ENCODE data around the gene EYA2.

The EYA2 gene

GRCh38 chr20:47215653-47216397 lies 321.2 kb downstream of the EYA2 start:
- DNase-seq: no peak

DNA sequence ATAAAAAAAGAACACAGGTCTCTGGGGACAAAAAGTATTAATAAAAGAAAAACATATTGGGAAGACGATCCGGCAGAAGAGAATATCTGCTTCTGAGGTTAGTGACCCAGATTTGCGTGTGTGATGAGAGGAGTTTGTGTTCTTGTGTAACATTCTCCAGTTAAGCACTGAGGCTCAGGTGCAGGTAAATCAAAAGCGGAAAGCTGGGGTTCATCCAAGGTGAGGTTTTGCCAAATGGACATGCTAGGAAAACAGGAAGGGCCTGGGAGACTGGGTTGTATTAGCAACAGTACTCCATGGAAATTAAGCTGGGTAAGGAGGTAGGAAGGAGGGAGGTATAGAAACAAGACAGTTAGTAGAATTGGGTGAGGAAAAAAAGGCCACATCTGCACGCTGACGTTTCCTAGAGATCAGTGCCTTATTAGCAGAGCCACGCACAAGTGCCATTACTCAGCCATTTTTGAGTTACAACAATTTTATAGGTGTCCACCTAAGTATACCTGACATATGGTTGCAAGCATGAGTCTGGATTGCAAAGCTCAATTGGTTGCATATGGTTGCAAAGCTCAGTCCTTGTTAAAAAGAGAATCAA lies 322.3 kb downstream of the EYA2 start:
- DNase-seq: no peak

DNA sequence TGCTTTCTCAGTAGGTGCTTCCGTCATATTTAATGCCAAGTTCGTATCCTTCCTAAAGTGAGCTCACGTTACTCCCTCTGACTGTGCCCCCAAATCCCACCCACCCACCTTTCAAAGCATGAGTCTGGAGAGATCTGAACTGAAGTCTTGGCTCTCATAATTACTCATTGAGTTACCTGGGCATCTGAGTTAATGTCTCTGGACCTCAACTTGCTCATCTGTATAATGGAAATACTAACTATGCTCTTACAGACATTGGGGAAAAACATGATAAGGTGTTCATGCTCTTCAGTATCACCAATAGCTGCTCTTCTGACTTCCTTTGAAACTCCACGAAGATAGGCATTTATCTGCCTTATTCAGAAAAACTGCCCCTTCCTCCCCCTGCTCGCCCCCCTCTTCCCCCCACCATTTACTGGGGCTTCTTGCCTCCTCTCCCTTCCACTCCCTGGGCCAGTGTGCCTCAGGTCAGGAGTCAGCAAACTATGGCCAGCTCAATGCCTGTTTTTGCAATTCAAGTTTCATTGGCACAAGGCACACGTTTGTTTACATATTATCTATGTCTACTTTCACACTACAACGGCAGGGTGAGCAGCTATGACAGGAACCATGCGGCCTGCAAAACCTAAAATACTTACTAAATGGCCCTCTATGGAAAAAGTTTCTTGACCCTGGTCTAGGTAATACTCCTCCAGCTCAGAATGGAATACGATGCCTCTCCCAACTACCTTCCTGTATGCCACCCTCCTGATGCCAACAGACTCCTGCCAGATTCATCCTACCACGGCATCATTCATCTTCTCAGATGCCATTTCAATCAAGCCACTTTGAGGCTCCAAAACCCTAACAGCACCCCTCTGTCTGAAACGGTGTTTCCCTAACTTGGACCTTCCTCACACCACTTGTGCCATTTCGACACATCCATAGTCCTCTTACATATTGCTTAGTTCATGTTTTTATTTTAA lies 323.1 kb downstream of the EYA2 start:
- DNase-seq: no peak

- DNase-seq: no peak
Measured at GRCh38 chr20:47220161-47220582, 325.5 kb downstream of the EYA2 start.

GRCh38 chr20:47221036-47221625 lies 326.5 kb downstream of the EYA2 start:
- DNase-seq: no peak

DNA sequence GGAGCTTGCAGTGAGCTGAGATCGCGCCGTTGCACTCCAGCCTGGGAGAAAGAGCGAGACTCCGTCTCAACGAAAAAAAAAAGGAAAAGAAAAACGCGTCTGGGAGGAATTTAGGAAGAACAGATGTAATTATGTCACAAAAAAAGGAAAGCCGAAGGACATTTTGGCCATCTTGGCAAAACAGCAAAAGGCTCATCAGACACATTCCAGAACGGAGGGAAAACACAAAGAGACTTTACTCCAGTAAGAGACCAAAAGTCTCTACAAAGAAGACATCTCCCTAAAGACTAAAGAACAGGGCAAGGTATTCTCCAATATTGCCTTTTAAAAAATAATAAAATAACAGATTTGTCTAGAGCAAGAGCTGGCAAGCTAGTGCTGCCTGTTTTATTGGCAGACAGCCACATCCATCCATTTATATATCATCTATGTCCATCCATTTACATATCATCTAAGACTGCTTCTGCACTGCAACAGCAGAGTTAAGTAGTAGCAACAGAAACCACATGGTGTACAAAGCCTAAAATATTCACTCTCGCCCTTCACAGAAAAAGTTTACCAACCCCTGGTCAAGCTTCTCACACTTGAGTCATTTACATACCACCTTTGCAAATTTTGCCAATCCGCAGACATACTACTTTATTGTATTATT lies 328.0 kb downstream of the EYA2 start:
- DNase-seq: no peak

DNA sequence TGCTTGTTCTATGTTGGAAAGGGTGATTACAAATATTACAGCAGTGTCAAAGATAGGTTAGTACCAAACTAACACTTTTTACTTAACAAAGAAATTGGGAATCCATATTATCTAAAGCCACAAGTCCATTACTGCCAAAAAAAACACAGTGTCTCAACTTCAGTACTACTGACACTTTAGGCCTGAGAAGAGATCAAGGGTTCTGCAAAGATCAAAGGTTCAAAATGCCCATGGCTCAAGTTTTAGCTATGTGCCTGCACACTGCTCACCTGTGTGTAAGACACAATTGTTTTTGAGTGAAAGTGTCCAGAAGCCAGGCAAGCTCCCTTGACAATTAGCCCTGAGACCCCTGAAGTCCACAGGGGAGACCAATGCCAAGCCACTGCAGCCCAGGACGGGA lies 329.3 kb downstream of the EYA2 start:
- no peak for DNase-seq

DNA sequence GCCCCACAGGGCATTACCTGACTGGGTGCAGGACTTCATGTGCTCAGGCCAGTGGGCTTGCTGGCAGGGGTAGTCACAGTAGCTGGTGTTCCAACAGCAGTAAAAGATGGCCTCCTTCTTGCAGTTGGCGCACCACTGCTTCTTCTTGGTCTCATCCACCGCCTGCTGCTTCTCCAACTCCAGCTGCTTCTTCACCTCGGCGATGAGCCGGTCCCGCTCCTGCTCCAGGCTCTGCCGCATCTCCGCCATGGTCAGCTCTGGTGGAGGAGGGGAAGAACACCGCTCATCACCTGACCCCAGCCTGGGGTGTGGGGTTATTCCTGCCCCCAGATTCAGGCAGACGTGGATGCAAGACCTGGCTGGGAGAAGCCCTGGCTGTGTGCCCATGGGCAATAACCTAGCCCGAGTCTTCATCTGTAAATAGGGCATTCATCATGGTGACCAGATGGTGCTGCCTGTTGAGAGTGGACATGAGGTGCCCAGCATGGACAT lies 329.7 kb downstream of the EYA2 start:
- DNase-seq: no peak

DNA sequence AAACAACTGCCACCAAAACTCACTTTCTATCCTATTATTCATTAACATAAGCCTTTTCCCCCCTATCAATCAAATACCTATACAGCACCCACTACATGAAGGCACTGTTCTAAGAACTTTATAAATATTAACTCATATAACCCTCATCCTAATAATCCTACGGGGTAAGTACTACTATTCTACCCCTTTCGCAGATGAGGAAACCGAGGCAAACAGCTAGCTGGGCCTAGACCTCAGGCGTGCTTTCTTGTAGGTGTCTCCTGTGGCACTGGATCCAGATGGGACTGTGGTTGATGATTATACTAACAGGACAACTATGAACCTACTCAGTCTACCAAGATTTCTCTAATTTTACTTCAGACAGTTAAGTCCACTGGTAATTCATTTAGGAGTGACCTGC lies 330.2 kb downstream of the EYA2 start:
- DNase-seq: no peak

DNA sequence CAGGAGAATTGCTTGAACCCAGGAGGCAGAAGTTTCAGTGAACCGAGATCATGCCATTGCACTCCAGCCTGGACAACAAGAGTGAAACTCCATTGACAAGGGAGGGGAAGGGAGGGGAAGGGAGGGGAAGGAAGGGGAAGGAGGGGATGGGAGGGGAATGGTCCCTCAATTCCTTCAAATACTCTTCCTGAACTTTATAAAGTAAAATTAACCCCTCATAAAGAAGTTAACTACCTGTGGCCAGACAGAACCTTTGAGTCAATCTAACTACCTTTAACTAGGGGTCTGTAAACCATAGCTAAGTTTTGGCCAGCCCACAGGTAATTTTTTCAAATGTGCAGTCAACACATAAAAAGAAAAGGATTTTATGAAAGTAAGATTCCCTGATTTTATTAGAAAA lies 330.8 kb downstream of the EYA2 start:
- no peak for DNase-seq

- DNase-seq: no peak
Measured at GRCh38 chr20:47227119-47227518, 332.5 kb downstream of the EYA2 start.

- DNase-seq: no peak
Measured at GRCh38 chr20:47227576-47227975, 332.9 kb downstream of the EYA2 start.

GRCh38 chr20:47228654-47229053 lies 334.0 kb downstream of the EYA2 start:
- DNase-seq: no peak

DNA sequence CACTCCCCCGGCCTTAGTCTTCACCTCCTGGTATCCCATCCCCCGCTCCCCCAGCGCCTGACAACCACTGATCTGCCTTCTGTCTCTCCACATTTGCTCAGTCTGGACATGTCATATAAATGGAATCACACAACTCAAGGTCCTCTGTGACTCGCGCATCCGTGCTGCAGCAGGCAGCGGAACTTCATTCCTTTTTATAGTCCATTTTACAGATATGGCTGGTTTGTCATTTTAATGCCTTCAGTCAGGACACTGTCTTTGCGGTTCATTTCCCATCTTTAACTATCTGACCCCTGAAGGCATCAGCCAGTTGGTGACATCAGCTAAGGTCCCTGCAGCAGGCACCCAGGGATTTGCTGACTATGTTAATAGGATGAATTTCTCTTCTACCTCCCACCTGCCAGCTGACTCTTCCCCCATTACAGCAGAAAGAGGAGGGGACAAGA lies 336.2 kb downstream of the EYA2 start:
- DNase-seq: no peak

DNA sequence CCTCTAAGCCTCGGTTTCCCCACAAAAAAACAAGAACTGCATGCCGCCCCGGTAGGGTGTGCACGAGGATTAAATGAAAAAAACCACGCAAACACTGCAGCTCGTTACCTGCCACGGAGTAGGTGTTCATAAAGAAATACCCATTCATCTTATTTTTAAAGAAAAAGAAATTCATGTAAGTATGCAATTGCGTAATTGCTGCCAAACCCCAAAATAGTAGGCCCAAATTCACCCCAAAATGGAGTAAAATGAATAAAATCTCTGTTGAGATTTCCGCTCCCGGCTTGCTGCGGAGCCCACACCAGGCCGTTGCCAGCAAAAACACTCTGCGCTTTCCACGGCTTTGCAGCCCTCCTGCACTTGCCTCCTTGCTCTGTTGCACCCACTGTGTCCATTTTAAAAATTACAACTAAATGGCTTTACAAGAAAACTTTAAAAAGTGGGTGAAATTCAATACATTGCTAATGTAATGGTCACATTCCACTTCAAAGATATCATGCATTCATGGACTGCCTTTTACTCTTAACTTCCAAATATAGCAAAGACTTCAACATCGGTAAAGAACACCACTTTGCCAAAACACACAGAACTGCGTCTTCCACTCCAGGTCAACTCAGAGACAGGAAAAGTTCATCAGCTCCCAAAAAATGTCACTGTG lies 336.9 kb downstream of the EYA2 start:
- DNase-seq: no peak

DNA sequence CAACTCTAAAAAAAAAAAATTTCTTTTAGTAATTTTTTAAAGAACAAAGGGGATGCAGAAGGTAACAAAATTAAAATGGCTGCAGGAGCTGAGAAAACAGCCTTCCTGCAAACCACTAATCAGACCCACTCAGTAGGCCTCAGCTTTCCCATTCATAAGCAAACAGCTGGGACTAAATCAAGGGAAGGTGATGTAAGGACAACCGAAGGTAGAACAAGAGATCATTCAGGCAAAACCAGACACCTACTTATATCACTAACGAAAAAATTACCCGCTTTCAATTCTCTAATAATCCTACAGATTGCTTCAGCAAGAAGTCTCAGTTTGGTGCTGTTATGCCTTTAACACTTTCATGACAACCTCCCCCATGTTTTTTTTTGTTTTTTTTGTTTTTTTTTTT lies 337.9 kb downstream of the EYA2 start:
- peak; percentile 34 for DNase-seq

GRCh38 chr20:47233333-47234188 lies 338.9 kb downstream of the EYA2 start:
- DNase-seq: no peak

GRCh38 chr20:47235111-47235510 lies 340.5 kb downstream of the EYA2 start:
- DNase-seq: no peak

DNA sequence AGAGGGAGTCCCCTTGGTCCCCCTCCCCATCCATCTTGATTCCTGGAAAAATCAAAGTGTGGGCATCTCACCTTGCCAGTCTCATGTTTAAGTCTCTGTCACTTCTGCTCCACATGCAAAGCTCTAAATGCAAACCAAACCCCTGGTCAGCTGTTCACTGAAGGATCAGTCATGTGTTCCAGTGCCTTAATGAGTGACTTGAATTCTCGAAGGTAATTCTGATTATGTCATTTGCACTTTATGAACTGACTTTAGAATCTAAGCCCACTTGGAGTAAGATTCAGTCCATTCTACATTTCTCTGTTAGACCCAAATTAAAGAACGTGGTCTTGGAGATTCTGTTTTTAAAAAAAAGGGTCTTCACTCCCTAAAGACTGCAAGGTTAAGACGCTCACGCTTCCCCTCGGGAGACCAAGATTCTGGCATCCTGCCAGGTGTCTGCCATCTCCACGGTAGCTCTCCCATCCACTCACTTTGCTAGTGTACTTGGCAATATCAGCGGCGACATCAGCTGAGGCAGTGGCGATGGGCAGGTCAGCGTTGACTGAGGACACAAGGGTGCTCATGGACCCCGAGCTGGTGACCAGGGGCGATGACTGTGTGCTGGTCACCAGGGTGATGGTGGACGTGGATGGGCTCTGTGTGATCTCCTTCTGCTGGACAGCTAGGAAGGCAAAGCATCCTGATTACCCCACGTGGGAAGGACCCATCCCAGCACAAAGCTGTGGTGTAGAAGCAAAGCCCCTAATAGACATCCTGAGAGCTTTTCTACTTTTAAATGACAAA lies 341.4 kb downstream of the EYA2 start:
- peak; percentile 26 for DNase-seq

GRCh38 chr20:47236639-47236900 lies 341.9 kb downstream of the EYA2 start:
- no peak for DNase-seq
